ENCODE results near the gene EIPR1. TPM values are rescaled to one million over a fixed set of nuclear protein-coding genes. Genes with fewer than 3 reads are reported as not detected.

Gene EIPR1
- total and polyA plus RNA-seq, 2 of the 4 experiments (the other 2 are of a cell fraction), result 46.5 to 67.4 TPM

- dilution Hi-C loops (cut with HindIII; ENCODE audit: low sequenced_read_pairs, unreplicated experiment), result no loop called here
- no peak for ATAC-seq (ENCODE audit: low read depth)
Measured at GRCh38 chr2:3376821-3377220, 797 bp downstream of the EIPR1 start.

More at GRCh38 chr2:3376821-3377220, 797 bp downstream of the EIPR1 start:
- Histone ChIP-seq H4K8ac (ENCODE audit: low read depth in 2 of 2, low read length in 2 of 2) (peak overlapping the region; percentile 85 to 91), H2BK15ac (ENCODE audit: low read depth, low read length) (no peak overlapping the region), H3K4me1 (ENCODE audit: control insufficient read depth, insufficient read depth, low read length) (peaks cover 8% of the 10 kb centered on the region), H3K27me3 (ENCODE audit: control insufficient read depth, insufficient read depth, low read length) (no peaks in the 10 kb centered on the region), H2AFZ (replicated peaks; ENCODE audit: low read length, poor library complexity) (no peak overlapping the region), H2BK120ac (ENCODE audit: low read depth, low read length) (no peak overlapping the region), H3K4me3 (ENCODE audit: insufficient read depth, low read depth, low read length) (peak overlapping the region; percentile 82), H2BK20ac (ENCODE audit: low read depth, low read length) (no peak overlapping the region), H3K4me2 (ENCODE audit: low read depth, low read length) (peak overlapping the region; percentile 81), H4K20me1 (ENCODE audit: insufficient read depth, low read length) (no peaks in the 10 kb centered on the region), H3K23ac (ENCODE audit: low read depth, low read length) (no peak overlapping the region), H3K18ac (ENCODE audit: low read depth, low read length) (no peak overlapping the region), H4K5ac (ENCODE audit: low read depth, low read length) (peak overlapping the region; percentile 25), H3K79me1 (ENCODE audit: low read depth in 1 of 2, low read length in 2 of 2) (peaks cover 24 to 42% of the 10 kb centered on the region in 2 experiments), H3K9me3 (ENCODE audit: control insufficient read depth, insufficient read depth, low read length) (no peaks in the 10 kb centered on the region), H3K27ac (ENCODE audit: insufficient read depth, low read length) (no peak overlapping the region), H2AK5ac (ENCODE audit: low read depth, low read length) (no peak overlapping the region), H3K14ac (replicated peaks; ENCODE audit: low read depth, low read length) (no peak overlapping the region), H3K9me1 (ENCODE audit: insufficient read depth, low read length) (peaks cover 2% of the 10 kb centered on the region; the same call in 1 of the 2 replicates), H4K91ac (ENCODE audit: insufficient read depth, low read depth, low read length) (peak overlapping the region; percentile 17; the same call in 1 of the 2 replicates), H2AK9ac (replicated peaks; ENCODE audit: low read depth, low read length, poor library complexity) (no peak overlapping the region), H3K9ac (ENCODE audit: low read depth, low read length) (peak overlapping the region; percentile 24; the same call in 1 of the 2 replicates), H3K56ac (ENCODE audit: extremely low read depth, insufficient read depth, low read length) (no peak overlapping the region), H3K4ac (ENCODE audit: low read depth, low read length) (peak overlapping the region; percentile 9; the same call in 1 of the 2 replicates), H2BK5ac (ENCODE audit: low read depth, low read length, poor library complexity, severe bottlenecking) (no peak overlapping the region), H3K36me3 (ENCODE audit: control insufficient read depth, insufficient read depth, low read length) (no peaks in the 10 kb centered on the region; the same call in 1 of the 2 replicates)
- 40% methylated on average over 1 of the region's 6 CpGs; no CpG with 5 or more reads in 1 of the 2 experiments for WGBS, 2 experiments (ENCODE audit: extremely low coverage in 2 of 2, insufficient read length in 1 of 2)
- BruUV-seq (replicated peaks), result no TSS peak
- in situ Hi-C loops (cut with MboI; ENCODE audit: low sequenced_read_pairs) (no loop called here), intact Hi-C loops (cut with micrococcal nuclease) (no loop called here)
- ChIA-PET POLR2A (ENCODE audit: unreplicated experiment) (no interaction called here), CTCF (interaction anchor here (1.5 kb wide), 1 partner anchor 12 kb away, joined by 5 read pairs; no protein-coding TSS in a partner anchor)
- no peak for DNase-seq
- no peak for TF ChIP-seq POLR2A (IDR thresholded peaks at IDR 0.05; ENCODE audit: low read depth, low read length)
- TF ChIP-seq RCOR1 (IDR thresholded peaks at IDR 0.05; ENCODE audit: insufficient replicate concordance, low read length), result no peak
- TF ChIP-seq CTCF (conservative IDR thresholded peaks at IDR 0.05; ENCODE audit: low read depth, low read length), result no peak
- TF ChIP-seq USF2 (IDR thresholded peaks at IDR 0.05; ENCODE audit: low read depth, low read length), result no peak
- TF ChIP-seq NFE2L2 (IDR thresholded peaks at IDR 0.05; ENCODE audit: low read depth, low read length), result no peak

All from IMR-90 (cell line).